Mononuclear cell (primary cell): ENCODE results near the gene GNG7. TPM values are rescaled to one million over a fixed set of nuclear protein-coding genes. Genes with fewer than 3 reads are reported as not detected.
"Not testable (repeated sequence)": the region's sequence is repeated elsewhere in the genome, so short reads cannot be mapped to it uniquely, and the experiment has no call there.

Experiments used
- H3K27me3 ChIP-seq: 2 replicates; pipeline ENCODE4 v1.6.0; 2011; ENCODE audit warnings: low read length, control low read depth; ENCODE audit not compliant: insufficient read depth
- H3K4me1 ChIP-seq: 2 replicates; pipeline ENCODE4 v1.5.1; 2011; ENCODE audit warnings: mild to moderate bottlenecking, low read length, control low read depth; ENCODE audit not compliant: insufficient read depth
- H3K4me3 ChIP-seq: 2 replicates; pipeline ENCODE4 v1.5.1; 2011; ENCODE audit warnings: mild to moderate bottlenecking, low read length, moderate library complexity
- H3K9me3 ChIP-seq: 2 replicates; pipeline ENCODE4 v1.5.1; 2011; ENCODE audit warnings: low read depth, mild to moderate bottlenecking, control low read depth, low read length
- total RNA-seq: library from RNA; depleted of rRNA; stranded (reverse); fragments of >200 nt; gene quantifications from one replicate; pipeline ENCODE4 v1.2.3, GENCODE V29; 2012

Gene GNG7
- total RNA-seq, 1 donor: 2.0 TPM

DNA sequence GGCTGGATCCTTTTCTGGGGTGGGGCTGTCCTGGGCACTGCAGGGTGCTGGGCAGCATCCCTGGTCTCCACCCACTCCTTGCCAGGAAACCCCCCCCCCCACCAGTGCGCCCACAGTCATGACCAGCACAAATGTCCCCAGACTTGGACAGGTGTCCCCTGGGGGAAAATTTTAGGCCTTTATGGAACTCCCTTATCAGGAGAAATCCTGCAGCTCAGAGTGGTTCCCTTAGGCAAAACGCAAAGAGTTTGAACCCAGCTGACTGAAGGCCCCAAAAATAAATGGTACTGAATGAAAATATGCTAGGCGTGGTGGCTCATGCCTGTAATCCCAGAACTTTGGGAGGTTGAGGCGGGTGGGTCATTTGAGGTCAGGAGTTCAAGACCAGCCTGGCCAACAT is 174.8 kb downstream of the GNG7 start:
- H3K4me1 ChIP-seq: no peaks in the 10 kb centered on the region
- H3K4me3 ChIP-seq: no peak overlapping the region
- H3K27me3 ChIP-seq: no peaks in the 10 kb centered on the region
- H3K9me3 ChIP-seq: no peaks in the 10 kb centered on the region

DNA sequence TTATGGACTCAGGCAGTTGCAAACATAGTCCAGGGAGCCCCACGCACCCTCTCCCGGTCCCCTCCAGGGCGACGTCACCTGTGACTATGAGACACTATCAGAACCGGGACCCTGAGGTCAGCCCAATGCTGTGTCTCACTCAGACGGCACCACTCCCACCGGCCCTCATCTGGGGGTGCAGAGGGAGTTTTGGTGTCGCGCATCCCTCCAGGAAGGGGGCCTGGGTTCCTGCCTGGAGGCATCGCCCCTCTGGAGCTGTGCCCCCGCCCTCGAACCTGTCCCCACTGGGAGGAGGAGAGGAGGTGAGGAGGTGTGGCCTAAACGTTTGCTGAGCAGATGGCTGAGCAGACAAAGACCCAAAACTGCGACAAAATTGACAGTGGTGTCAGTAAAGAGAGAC is 175.3 kb downstream of the GNG7 start:
- no peak overlapping the region for H3K4me3 ChIP-seq
- H3K4me1 ChIP-seq: no peaks in the 10 kb centered on the region
- no peaks in the 10 kb centered on the region for H3K9me3 ChIP-seq
- no peaks in the 10 kb centered on the region for H3K27me3 ChIP-seq

DNA sequence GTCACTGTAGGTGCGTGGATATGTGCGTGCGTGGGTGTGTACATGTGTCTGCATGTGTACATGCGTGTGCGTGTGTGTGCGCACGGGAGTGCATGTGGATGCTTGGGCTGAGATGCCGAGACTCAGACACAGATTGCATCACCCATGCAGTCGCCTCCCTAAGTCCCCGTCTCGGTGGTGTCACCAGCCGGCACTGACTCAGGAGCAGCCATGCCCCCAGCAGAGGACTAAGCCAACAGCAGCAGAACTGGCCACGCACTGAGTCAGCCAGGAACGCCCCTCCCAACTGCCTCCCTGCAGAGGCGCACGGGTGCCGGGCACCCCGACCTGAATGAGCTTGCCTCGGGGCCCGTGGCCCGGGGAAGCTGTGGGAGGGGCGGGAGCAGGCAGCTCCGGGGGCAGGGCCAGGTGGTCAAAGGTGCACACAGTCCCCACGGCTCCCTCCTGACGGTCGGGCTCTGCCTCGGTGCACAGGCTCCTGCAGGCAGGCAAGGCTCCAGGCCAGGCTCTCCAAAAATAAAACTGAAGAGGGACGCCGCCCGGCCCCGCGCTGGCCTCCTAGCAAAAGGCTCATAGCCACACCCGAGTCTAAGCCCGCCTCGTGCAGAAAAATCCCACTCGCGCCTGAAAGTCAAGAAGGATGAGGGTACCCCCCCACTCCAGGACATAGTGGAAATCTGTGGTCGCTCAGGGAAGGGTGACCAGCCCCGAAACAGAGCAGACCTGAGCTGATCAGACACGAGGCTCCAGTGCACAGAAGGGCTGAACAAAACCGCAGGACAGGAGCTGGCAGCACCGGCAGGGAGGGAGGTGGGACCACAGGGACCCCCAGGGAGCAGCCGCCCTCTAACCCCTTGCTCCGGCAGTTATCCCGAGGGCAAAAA is 177.4 kb downstream of the GNG7 start:
- Histone ChIP-seq H3K9me3 (no peaks in the 10 kb centered on the region), H3K27me3 (no peaks in the 10 kb centered on the region), H3K4me3 (no peak overlapping the region), H3K4me1 (no peaks in the 10 kb centered on the region)

DNA sequence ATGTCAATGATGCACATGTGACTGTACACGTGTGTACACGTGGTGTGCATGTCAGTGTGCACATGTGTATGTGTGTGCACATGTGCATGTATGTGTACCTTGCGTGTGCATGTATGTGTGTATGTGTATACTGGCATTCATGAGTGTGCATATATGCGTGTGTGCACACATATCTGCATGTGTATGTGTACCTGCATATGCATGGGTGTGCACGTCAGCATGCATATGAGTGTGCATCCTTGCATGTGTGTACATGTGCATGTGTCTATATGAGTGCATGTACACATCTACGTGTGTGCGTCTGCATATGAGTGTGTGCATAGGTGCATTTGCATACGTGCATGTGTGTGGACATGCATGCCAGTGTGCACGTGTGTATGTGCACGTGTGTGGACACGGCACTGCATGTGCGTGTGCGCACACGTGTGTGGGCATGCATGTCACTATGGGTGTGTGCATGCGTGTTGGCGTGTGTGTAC is 178.1 kb downstream of the GNG7 start:
- Histone ChIP-seq H3K4me1 (no peaks in the 10 kb centered on the region), H3K9me3 (no peaks in the 10 kb centered on the region), H3K4me3 (no peak overlapping the region), H3K27me3 (no peaks in the 10 kb centered on the region)

DNA sequence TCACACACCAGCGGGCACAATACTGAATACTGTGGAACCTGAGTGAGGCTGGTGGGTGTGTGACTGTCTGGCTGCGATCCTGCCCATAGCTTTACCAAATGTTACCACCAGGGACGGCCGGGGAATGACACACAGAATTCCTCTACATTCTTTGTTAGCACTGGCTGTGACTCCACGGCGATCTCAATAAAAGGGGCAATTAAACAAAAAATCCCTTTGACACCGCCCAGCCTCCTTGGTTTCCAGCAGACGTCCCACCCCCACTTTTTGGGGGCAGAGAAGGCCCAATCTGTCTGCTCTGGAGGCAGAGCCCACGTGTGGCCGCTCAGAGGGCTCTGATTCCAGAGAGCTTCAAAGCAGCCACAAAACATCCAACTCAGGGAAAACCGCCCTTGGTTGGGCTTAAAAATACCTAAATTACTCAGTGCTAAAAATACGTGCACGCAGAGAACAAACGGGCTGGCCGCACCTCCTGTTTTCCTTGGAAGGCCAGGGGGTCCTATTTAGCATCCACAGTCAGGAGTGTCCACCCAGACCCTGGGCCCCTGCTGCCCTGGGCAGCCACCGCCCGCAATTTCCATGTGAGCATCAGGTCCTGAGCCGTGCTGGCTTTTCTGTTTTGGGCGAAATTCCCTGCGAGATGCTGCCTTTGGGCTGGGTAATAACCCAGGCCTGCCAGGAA is 178.7 kb downstream of the GNG7 start:
- no peak overlapping the region for H3K4me3 ChIP-seq
- H3K27me3 ChIP-seq: no peaks in the 10 kb centered on the region
- no peaks in the 10 kb centered on the region for H3K4me1 ChIP-seq
- no peaks in the 10 kb centered on the region for H3K9me3 ChIP-seq

DNA sequence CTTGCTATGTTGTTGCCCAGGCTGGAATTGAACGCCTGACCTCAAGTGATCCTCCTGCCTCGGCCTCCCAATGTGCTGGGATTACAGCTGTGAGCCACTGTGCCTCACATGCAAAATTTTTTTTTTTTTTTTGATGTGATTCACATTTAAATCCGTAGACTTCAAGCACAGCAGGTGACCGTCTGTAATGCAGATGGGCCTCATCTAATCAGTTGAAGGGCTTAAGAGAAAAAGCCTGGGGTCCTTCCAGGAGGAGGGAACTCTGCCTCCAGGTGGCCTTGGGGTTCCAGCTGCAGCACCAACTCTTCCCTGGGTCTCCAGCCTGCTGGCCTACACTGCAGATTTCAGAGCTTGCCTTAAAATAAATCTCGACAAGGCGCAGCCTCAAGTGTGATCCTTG is 183.0 kb downstream of the GNG7 start:
- Histone ChIP-seq H3K27me3 (no peaks in the 10 kb centered on the region), H3K9me3 (no peaks in the 10 kb centered on the region), H3K4me1 (no peaks in the 10 kb centered on the region), H3K4me3 (no peak overlapping the region)

DNA sequence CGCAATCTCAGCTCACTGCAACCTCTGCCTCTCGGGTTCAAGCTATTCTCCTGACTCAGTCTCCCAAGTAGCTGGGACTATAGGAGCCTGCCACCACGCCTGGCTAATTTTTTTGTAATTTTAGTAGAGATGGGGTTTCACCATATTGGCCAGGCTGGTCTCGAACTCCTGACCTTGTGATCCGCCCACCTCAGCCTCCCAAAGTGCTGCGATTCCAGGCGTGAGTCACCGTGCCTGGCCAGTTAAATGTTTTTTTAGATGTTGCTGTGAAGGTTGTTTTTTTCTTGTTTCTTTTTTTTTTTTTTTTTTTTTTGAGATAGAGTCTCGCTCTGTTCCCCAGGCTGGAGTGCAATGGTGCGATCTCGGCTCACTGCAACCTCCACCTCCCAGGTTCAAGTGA is 183.6 kb downstream of the GNG7 start:
- H3K4me1 ChIP-seq, H3K4me3 ChIP-seq, H3K27me3 ChIP-seq, H3K9me3 ChIP-seq: not testable (repeated sequence)

DNA sequence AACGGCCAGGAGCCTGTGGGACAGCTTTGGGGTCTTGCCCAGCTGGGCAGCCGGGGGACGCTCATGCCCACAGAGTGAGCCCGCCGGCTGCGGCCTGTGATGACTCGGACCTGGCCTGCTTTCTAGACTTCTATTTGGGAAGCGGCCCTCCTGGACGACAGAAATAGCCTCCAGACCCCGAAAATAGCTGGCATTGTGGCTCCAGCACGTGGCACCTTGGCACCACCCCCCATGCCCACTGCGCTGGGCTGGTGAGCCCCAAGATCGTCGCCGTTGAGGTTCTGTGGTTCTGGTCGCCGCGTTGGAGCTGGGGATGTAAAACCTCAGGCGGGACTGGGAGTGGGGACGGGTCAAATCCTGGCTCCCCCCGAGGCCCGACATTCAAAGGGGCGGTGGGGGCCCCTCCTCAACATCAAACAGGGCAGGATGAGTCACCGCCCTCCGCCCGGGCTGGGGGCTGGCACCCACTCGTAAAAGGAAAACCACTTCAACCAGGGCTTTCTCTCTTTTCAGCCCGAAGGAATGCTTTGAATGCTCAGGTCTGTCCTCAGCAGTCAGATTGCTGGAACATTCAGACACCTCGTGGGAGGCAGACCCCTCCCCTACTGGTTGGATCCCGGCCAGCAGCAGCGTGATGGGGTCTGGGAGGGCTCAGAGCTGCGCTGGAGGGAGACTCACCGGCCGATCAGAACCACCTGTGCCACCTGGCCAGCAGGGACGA is 184.5 kb downstream of the GNG7 start:
- Histone ChIP-seq H3K27me3 (no peaks in the 10 kb centered on the region), H3K4me1 (no peaks in the 10 kb centered on the region), H3K4me3 (no peak overlapping the region), H3K9me3 (no peaks in the 10 kb centered on the region)

DNA sequence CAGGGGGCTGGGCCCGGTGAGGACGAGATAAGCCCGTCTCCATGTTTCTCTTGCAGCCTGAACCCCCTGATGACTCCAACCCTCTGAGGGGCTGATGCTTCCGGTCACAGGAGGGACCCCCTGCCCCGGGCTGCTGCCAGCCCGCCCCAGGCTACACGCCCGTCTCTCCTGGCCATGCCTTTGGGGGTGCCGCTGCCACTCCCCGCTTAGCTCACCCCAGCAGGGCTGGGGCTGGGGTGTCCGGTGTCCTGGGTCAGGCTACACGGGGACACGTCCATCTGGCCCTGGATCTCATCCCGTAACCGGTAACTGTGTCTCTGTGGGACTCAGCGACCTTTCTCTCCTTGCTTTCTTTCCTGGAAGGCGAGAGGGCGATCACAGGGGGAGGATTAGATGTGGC is 185.8 kb downstream of the GNG7 start:
- Histone ChIP-seq H3K4me3 (no peak overlapping the region), H3K9me3 (no peaks in the 10 kb centered on the region), H3K4me1 (no peaks in the 10 kb centered on the region), H3K27me3 (no peaks in the 10 kb centered on the region)

DNA sequence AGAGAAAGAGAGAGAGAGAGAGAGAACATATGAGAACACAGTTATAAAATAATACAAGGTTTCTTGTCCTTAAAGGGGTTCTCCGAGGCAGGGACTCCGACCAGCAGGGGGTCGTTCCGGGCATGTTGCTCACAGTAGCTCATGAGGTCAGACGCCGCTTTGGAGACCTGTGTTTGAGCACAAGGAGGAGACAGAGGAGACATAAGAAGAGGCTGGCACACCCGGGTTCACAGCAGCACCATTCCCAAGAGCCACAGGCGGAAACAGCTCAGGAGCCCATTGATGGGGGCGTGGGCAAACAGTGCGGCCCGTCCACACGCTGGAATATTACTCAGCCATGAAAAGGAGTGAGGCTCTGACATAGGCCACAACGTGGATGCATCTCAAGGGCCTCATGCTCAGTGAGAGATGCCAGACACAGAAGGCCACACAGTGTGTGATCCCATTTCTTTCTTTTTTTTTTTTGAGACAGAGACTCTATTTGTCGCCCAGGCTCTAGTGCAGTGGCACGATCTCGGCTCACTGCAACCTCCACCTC is 187.4 kb downstream of the GNG7 start:
- no peaks in the 10 kb centered on the region for H3K4me1 ChIP-seq
- no peak overlapping the region for H3K4me3 ChIP-seq
- no peaks in the 10 kb centered on the region for H3K9me3 ChIP-seq
- H3K27me3 ChIP-seq: no peaks in the 10 kb centered on the region

DNA sequence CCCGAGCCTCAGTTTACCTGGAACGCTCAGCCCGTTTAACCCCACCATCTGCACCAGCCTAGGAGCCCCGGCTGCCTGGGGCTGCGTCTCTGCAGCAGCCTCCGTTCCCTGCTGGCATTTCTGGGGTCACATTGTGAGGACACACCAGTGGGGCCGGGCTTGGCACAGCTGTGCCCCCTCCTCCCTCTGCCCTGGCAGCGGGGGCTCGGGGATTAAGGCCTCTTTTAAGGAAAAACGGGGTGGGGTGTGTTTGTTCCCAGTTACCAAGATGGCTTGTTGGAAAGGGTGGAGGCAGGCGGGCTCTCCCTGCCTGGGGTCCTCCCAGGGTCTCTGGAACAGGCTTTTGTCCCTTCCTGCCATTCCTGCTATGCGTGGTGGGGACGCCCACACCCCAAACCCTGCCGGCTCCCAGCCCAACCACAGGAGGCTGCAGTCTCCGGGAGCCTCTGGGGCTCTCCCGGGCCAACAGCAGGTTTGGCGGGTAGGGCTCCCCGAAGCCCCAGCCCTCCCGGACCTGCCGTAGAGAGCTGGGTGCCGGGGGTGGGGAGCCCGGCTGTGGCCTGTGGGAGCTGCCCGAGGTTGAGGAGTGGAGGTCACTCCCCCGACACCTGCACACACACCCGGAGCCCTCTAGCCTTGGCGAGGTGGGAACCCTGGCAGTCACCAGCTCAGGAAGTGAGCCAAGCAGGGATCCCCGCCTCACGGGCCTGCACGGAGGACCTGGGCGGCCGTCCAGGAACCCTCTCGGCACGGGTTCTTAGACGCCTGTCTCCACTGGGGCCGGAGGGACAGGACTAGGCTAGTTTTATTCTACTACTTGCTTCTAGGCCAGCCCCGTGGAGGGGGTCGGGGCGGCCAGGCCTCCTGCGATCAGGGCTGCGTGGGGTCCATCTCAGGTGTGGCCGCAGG is 189.7 kb downstream of the GNG7 start:
- Histone ChIP-seq H3K27me3 (no peaks in the 10 kb centered on the region), H3K9me3 (no peaks in the 10 kb centered on the region), H3K4me3 (no peak overlapping the region), H3K4me1 (peaks cover 4% of the 10 kb centered on the region)

DNA sequence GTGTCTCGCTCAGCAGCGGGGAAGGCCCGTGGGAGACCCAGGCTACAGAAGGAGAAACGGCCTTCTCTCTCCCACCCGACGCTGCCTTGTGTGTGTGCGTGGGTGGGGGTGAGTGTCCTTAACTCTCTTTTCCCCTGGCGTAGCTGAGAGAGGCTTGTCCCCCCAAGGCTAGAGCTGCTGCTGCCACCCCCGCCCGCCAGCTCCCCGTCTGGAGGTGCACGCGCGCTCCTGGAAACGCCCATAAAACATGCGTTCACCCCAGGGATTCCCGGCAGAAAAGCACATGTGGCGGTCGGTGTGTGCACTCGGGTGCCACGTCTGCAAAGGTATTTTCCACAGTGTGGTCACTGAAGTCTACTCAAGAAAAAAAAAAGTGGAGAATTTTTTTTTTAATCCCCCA is 190.5 kb downstream of the GNG7 start:
- Histone ChIP-seq H3K4me3 (no peak overlapping the region), H3K4me1 (peaks cover 10% of the 10 kb centered on the region), H3K9me3 (no peaks in the 10 kb centered on the region), H3K27me3 (no peaks in the 10 kb centered on the region)

DNA sequence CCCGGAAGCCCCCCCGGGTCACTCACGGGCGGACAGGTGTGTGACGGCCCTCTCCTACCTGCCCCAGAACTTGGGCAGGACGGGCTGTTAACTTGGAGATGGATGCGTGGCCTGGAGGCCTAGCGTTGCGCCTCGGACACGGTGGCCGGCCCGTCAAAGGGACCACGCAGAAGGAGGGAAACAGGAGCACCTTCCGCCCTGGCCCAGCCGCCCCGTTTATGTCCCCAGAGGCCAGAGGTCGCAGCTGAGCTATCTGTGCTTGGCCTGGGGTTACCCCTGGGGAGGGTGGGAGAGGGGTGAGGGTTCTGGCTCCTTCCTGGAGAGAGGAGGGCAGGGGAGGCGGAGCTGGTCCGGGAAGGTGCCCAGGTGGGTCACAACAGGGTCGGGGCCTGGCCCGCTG is 190.9 kb downstream of the GNG7 start:
- H3K9me3 ChIP-seq: no peaks in the 10 kb centered on the region
- H3K27me3 ChIP-seq: no peaks in the 10 kb centered on the region
- H3K4me1 ChIP-seq: peaks cover 14% of the 10 kb centered on the region
- no peak overlapping the region for H3K4me3 ChIP-seq

DNA sequence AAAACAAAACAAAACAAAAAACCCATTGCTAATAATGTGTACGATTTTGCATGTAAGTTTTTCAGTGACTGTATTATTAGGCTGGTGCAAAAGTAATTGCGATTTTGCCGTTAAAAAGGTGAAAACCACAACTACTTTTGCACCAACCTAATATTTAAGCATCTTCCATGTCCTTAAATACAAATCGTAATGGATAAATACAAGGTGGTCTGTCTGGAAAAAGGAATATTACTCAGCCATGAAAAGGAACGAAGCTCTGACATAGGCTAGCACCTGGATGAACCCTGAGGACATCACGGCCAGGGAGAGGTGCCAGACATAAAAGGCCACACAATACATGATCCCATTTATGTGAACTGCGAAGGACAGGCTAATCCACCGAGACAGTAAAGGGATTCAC is 193.4 kb downstream of the GNG7 start:
- no peaks in the 10 kb centered on the region for H3K9me3 ChIP-seq
- H3K27me3 ChIP-seq: no peaks in the 10 kb centered on the region
- no peak overlapping the region for H3K4me3 ChIP-seq
- H3K4me1 ChIP-seq: peaks cover 20% of the 10 kb centered on the region
